Panc1 (cell line): ENCODE data around the gene RSPH1.

Source experiments
- CTCF ChIP-seq: fragments of 450-650 bp; IDR thresholded peaks from 2 replicates; pipeline ENCODE4 v1.5.1; 2017; ENCODE audit warnings: mild to moderate bottlenecking
- POLR2AphosphoS5 ChIP-seq: IDR thresholded peaks from 2 replicates; pipeline ENCODE4 v1.6.1; 2012; ENCODE audit warnings: mild to moderate bottlenecking, low read depth, low read length, moderate library complexity
- REST ChIP-seq, 2 experiments: IDR thresholded peaks; 2 replicates each; pipeline ENCODE4 v1.6.1; 2011 to 2012; ENCODE audit warnings: low read depth in 2 of 2, control low read depth in 1 of 2, low read length in 1 of 2, mild to moderate bottlenecking in 1 of 2, moderate library complexity in 1 of 2; ENCODE audit not compliant: insufficient read depth in 1 of 2
- SIN3A ChIP-seq: IDR thresholded peaks from 2 replicates; pipeline ENCODE4 v1.6.1; 2012; ENCODE audit warnings: low read depth, mild to moderate bottlenecking, low read length, moderate library complexity, borderline replicate concordance; ENCODE audit not compliant: insufficient read depth
- TCF7L2 ChIP-seq: IDR thresholded peaks from 2 replicates; pipeline ENCODE4 v1.6.1; 2011; ENCODE audit warnings: mild to moderate bottlenecking, low read depth, low read length, inconsistent platforms

- TF ChIP-seq CTCF, result no peak
- no peak for TF ChIP-seq POLR2AphosphoS5
- no peak for TF ChIP-seq SIN3A
- TF ChIP-seq REST (IDR thresholded peaks at IDR 0.05; ENCODE audit: insufficient read depth in 1 of 2, low read depth in 2 of 2, low read length in 1 of 2), result no peak
- TF ChIP-seq TCF7L2, result no peak
Observed at GRCh38 chr21:42430521-42430920, 65.5 kb downstream of the RSPH1 start.
